Liver (tissue), 3 donors: ENCODE measurements around the gene ZBED2.

Experiments used
- FOXA1 ChIP-seq: IDR thresholded peaks from 2 replicates; pipeline ENCODE4 v1.6.1; 2016; ENCODE audit warnings: antibody characterized with exemption
- TAF1 ChIP-seq: conservative IDR thresholded peaks from 2 replicates; pipeline ENCODE4 v1.6.1; 2016; ENCODE audit warnings: antibody characterized with exemption, mild to moderate bottlenecking
- YY1 ChIP-seq: IDR thresholded peaks from 2 replicates; pipeline ENCODE4 v1.6.1; 2016; ENCODE audit warnings: antibody characterized with exemption, mild to moderate bottlenecking
- TF ChIP-seq, protein P1 (sequence below): fragments of 150-350 bp; IDR thresholded peaks from 2 replicates; pipeline ENCODE4 v1.5.1; 2017; ENCODE audit warnings: improper control_type of control experiment, low read depth, low read length; ENCODE audit not compliant: missing input control
- TF ChIP-seq, protein P2 (sequence below): IDR thresholded peaks from 2 replicates; pipeline ENCODE4 v1.6.1; 2016; ENCODE audit warnings: antibody characterized with exemption, mild to moderate bottlenecking
- TF ChIP-seq, protein P3 (sequence below): IDR thresholded peaks from 2 replicates; pipeline ENCODE4 v1.6.1; 2016; ENCODE audit warnings: antibody characterized with exemption
- donor health status: healthy.
- donor health status: healthy.

DNA sequence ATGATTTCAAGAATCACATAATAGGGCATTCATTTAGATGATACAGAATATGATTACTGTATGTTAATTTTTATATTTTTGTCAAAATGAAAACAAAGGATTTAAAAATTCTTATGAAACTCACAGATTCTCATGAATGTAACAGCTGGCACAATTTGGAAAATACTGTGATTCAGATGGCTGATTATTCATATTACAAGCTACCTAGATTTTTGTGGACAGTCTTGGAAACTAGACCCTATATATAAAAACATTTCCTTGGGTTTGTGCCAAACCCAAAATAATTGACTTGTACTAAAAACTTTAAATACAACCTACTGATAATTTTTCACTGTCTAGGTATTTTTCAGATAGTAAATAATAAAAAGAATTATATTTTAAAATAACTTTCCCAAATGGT is 26.2 kb downstream of the ZBED2 start:
- TF ChIP-seq, protein P1, sequence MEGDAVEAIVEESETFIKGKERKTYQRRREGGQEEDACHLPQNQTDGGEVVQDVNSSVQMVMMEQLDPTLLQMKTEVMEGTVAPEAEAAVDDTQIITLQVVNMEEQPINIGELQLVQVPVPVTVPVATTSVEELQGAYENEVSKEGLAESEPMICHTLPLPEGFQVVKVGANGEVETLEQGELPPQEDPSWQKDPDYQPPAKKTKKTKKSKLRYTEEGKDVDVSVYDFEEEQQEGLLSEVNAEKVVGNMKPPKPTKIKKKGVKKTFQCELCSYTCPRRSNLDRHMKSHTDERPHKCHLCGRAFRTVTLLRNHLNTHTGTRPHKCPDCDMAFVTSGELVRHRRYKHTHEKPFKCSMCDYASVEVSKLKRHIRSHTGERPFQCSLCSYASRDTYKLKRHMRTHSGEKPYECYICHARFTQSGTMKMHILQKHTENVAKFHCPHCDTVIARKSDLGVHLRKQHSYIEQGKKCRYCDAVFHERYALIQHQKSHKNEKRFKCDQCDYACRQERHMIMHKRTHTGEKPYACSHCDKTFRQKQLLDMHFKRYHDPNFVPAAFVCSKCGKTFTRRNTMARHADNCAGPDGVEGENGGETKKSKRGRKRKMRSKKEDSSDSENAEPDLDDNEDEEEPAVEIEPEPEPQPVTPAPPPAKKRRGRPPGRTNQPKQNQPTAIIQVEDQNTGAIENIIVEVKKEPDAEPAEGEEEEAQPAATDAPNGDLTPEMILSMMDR = no peak
- no peak for TF ChIP-seq FOXA1
- TF ChIP-seq, protein P2, sequence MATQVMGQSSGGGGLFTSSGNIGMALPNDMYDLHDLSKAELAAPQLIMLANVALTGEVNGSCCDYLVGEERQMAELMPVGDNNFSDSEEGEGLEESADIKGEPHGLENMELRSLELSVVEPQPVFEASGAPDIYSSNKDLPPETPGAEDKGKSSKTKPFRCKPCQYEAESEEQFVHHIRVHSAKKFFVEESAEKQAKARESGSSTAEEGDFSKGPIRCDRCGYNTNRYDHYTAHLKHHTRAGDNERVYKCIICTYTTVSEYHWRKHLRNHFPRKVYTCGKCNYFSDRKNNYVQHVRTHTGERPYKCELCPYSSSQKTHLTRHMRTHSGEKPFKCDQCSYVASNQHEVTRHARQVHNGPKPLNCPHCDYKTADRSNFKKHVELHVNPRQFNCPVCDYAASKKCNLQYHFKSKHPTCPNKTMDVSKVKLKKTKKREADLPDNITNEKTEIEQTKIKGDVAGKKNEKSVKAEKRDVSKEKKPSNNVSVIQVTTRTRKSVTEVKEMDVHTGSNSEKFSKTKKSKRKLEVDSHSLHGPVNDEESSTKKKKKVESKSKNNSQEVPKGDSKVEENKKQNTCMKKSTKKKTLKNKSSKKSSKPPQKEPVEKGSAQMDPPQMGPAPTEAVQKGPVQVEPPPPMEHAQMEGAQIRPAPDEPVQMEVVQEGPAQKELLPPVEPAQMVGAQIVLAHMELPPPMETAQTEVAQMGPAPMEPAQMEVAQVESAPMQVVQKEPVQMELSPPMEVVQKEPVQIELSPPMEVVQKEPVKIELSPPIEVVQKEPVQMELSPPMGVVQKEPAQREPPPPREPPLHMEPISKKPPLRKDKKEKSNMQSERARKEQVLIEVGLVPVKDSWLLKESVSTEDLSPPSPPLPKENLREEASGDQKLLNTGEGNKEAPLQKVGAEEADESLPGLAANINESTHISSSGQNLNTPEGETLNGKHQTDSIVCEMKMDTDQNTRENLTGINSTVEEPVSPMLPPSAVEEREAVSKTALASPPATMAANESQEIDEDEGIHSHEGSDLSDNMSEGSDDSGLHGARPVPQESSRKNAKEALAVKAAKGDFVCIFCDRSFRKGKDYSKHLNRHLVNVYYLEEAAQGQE = no peak
- TF ChIP-seq YY1 = no peak
- TF ChIP-seq TAF1 = no peak
- TF ChIP-seq, protein P3, sequence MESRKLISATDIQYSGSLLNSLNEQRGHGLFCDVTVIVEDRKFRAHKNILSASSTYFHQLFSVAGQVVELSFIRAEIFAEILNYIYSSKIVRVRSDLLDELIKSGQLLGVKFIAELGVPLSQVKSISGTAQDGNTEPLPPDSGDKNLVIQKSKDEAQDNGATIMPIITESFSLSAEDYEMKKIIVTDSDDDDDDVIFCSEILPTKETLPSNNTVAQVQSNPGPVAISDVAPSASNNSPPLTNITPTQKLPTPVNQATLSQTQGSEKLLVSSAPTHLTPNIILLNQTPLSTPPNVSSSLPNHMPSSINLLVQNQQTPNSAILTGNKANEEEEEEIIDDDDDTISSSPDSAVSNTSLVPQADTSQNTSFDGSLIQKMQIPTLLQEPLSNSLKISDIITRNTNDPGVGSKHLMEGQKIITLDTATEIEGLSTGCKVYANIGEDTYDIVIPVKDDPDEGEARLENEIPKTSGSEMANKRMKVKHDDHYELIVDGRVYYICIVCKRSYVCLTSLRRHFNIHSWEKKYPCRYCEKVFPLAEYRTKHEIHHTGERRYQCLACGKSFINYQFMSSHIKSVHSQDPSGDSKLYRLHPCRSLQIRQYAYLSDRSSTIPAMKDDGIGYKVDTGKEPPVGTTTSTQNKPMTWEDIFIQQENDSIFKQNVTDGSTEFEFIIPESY = no peak
